H1 (cell line): ENCODE data around the gene IRAK1BP1.

Experiments
- POLR2AphosphoS5 ChIP-seq: IDR thresholded peaks from 2 replicates; pipeline ENCODE4 v1.6.1; 2011; ENCODE audit warnings: low read depth, low read length
- TF ChIP-seq, protein P1 (sequence below), 3 experiments: IDR thresholded peaks; 1 replicate in 2 of 3; 2 replicates in 1 of 3; pipeline versions ENCODE4 v1.5.1 to v1.6.1; 2011; ENCODE audit warnings: low read length in 3 of 3, mild to moderate bottlenecking in 3 of 3, inconsistent platforms in 2 of 3, low read depth in 1 of 3, moderate library complexity in 1 of 3; ENCODE audit not compliant: insufficient read depth in 1 of 3; ENCODE audit errors: control extremely low read depth in 1 of 3

DNA sequence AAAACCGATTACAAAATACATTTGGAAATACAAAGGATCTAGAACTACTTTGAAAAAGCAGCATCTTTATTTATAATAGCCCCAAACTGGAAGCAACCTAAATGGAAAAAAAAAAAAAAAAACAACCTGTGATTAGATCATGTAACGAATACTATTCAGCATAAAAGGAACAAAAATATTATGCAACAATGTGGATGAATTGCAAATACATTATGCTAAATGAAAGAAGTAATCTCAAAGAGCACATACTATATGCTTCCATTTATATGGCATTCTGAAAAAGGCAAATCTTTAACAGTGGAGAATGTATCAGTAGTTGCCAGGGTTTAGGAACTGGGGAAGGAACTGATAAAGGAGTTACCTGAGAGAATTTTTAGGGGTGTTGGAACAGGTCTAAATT lies 28.9 kb downstream of the IRAK1BP1 start:
- TF ChIP-seq, protein P1, sequence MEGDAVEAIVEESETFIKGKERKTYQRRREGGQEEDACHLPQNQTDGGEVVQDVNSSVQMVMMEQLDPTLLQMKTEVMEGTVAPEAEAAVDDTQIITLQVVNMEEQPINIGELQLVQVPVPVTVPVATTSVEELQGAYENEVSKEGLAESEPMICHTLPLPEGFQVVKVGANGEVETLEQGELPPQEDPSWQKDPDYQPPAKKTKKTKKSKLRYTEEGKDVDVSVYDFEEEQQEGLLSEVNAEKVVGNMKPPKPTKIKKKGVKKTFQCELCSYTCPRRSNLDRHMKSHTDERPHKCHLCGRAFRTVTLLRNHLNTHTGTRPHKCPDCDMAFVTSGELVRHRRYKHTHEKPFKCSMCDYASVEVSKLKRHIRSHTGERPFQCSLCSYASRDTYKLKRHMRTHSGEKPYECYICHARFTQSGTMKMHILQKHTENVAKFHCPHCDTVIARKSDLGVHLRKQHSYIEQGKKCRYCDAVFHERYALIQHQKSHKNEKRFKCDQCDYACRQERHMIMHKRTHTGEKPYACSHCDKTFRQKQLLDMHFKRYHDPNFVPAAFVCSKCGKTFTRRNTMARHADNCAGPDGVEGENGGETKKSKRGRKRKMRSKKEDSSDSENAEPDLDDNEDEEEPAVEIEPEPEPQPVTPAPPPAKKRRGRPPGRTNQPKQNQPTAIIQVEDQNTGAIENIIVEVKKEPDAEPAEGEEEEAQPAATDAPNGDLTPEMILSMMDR (IDR thresholded peaks at IDR 0.05; ENCODE audit: control extremely low read depth in 1 of 3, insufficient read depth in 1 of 3, low read depth in 1 of 3, low read length in 3 of 3) = no peak
- TF ChIP-seq POLR2AphosphoS5 = no peak
